GM12864 (cell line): Measurements from ENCODE around the gene TBC1D22A.

Experiments
- DNase-seq: peaks from one replicate; pipeline ENCODE4 v3.0.0-alpha.2; 2011; ENCODE audit warnings: low read depth
- H3K4me3 ChIP-seq: 2 replicates; pipeline ENCODE4 v1.5.1; 2011; ENCODE audit warnings: mild to moderate bottlenecking, low read depth, low read length, control low read depth
- TF ChIP-seq, protein P1 (sequence below): IDR thresholded peaks from 2 replicates; pipeline ENCODE4 v1.5.1; 2011; ENCODE audit warnings: low read depth, mild to moderate bottlenecking, moderate library complexity, low read length, control low read depth, inconsistent platforms; ENCODE audit errors: missing control alignments

TBC1D22A gene

GRCh38 chr22:47204002-47204979, 441.8 kb downstream of the TBC1D22A start:
- no peak for DNase-seq
- H3K4me3 ChIP-seq: no peak overlapping the region
- TF ChIP-seq, protein P1, sequence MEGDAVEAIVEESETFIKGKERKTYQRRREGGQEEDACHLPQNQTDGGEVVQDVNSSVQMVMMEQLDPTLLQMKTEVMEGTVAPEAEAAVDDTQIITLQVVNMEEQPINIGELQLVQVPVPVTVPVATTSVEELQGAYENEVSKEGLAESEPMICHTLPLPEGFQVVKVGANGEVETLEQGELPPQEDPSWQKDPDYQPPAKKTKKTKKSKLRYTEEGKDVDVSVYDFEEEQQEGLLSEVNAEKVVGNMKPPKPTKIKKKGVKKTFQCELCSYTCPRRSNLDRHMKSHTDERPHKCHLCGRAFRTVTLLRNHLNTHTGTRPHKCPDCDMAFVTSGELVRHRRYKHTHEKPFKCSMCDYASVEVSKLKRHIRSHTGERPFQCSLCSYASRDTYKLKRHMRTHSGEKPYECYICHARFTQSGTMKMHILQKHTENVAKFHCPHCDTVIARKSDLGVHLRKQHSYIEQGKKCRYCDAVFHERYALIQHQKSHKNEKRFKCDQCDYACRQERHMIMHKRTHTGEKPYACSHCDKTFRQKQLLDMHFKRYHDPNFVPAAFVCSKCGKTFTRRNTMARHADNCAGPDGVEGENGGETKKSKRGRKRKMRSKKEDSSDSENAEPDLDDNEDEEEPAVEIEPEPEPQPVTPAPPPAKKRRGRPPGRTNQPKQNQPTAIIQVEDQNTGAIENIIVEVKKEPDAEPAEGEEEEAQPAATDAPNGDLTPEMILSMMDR: no peak

DNA sequence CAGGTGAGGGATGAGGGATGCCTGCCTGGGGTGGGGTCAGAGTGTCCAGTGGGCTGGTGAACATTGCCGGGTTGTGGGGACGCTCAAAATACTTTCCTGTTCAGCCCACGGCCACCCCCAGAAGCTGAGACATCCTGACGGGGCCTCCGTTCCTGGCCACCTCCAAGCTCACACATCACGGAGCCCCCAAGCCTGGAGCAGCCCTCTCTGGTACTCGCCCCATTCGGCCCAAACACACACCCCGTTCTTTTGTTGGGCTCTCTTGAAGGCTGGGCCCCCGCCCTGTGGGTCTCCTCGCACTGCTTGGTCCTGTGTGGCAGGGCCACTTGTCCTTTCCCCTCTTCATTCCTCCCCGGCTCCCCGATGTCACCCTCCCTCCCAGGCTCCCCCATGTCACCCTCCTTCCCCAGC, 442.6 kb downstream of the TBC1D22A start:
- no peak overlapping the region for H3K4me3 ChIP-seq
- TF ChIP-seq, protein P1: no peak
- DNase-seq: no peak

- TF ChIP-seq, protein P1: no peak
- DNase-seq: no peak
- no peak overlapping the region for H3K4me3 ChIP-seq
Measured at GRCh38 chr22:47205554-47205953, 443.1 kb downstream of the TBC1D22A start.

DNA sequence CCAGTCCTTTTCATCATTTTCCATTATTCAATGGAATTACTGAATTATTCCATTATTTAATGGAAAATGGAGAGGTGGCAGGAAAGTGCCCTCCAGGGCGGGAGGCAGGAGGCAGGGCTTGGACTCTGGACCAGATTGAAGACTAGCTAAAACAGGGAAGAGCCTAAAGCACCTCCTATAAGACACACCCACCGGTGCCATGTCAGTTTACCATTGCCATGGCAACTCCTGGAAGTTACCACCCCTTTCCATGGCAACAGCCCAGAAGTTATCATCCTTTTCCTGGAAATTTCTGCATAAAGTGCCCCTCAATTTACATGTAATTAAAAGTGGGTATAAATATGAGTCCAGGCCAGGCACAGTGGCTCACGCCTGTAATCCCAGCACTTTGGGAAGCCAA, 443.7 kb downstream of the TBC1D22A start:
- TF ChIP-seq, protein P1: no peak
- no peak for DNase-seq

DNA sequence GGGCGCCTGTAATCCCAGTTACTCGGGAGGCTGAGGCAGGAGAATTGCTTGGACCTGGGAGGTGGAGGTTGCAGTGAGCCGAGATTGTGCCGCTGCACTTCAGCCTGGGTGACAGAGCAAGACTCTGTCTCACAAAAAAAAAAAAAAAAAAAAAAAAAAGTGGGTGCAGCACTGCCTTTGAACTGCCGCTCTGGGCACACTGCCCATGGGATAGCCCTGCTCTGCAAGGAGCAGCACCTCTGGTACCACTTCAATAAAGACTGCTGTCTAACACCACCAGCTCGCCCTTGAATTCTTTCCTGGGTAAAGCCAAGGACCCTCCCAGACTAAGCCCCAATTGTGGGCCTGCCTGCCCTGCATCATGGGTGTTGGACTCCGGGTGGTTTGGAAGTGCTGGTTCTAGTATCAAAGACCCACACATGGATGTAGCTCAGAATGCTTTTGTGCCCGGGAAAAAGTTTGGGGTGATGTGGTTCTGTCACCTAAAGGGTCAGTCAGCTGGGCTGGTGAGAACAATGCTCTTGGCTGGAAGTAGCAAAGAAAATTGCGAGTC, 444.3 kb downstream of the TBC1D22A start:
- TF ChIP-seq, protein P1: no peak
- DNase-seq: no peak
- H3K4me3 ChIP-seq: no peak overlapping the region

More for the DNA sequence above, 443.7 kb downstream of the TBC1D22A start:
- no peak overlapping the region for H3K4me3 ChIP-seq

DNA sequence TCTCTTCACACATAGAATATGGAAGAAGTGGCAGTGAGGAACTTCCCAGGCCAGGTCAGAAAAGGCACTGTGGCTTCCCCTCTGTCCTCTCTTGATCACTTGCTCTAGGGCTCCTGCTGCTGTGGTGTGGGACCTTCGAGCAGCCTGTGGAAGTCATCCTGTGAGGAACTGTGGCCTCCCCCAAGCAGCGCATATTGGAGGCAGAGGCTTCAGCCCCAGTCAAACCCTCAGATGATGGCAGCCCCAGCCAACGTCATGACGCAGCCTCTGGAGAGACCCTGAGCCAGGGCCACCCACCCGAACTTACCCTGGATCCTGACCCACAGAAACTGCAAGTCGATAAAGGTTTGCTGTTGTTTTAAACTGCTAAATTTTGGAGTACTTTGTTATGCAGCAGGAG, 444.9 kb downstream of the TBC1D22A start:
- TF ChIP-seq, protein P1: no peak

More for the DNA sequence above, 444.9 kb downstream of the TBC1D22A start:
- H3K4me3 ChIP-seq: no peak overlapping the region
- DNase-seq: no peak
